Measurements from ENCODE around the gene OR12D2.

DNA sequence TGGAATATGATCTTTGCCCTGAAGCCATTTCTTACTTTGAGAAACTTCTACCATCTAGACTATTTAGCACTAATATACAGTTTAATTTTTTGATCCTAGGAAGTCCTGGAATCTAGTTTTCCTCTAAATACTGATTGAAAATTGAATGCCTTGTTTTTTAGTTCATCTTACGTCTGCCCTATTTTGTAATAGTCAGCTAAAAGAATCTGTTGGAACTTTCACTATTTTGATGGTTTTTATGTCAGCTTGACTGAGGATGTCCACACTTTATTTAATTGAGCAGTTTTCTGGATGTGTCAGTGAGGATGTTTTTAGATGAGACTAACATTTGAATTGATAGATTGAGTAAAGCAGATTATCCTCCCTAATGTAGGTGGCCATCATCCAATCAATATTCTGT is 8.4 kb downstream of the OR12D2 start:
- TF ChIP-seq, protein P1, sequence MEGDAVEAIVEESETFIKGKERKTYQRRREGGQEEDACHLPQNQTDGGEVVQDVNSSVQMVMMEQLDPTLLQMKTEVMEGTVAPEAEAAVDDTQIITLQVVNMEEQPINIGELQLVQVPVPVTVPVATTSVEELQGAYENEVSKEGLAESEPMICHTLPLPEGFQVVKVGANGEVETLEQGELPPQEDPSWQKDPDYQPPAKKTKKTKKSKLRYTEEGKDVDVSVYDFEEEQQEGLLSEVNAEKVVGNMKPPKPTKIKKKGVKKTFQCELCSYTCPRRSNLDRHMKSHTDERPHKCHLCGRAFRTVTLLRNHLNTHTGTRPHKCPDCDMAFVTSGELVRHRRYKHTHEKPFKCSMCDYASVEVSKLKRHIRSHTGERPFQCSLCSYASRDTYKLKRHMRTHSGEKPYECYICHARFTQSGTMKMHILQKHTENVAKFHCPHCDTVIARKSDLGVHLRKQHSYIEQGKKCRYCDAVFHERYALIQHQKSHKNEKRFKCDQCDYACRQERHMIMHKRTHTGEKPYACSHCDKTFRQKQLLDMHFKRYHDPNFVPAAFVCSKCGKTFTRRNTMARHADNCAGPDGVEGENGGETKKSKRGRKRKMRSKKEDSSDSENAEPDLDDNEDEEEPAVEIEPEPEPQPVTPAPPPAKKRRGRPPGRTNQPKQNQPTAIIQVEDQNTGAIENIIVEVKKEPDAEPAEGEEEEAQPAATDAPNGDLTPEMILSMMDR (IDR thresholded peaks at IDR 0.05), result no peak
- no peak for TF ChIP-seq EP300 (IDR thresholded peaks at IDR 0.05)

All from stomach (tissue), 4 donors.